ENCODE measurements around the gene BLNK.

Gene BLNK

GRCh38 chr10:96250349-96250748 lies 21.0 kb downstream of the BLNK start:
- H2AFZ ChIP-seq (ENCODE audit: low read depth, low read length): no peak overlapping the region
- peaks cover 94% of the 10 kb centered on the region for H4K20me1 ChIP-seq (ENCODE audit: insufficient read depth, low read length)
- H3K4me2 ChIP-seq (ENCODE audit: low read length): no peak overlapping the region
- no peaks in the 10 kb centered on the region for H3K9me3 ChIP-seq (ENCODE audit: insufficient read depth, low read length)
- H3K27ac ChIP-seq (ENCODE audit: low read length): peak overlapping the region; percentile 14; the same call in 1 of the 2 replicates
- no peak overlapping the region for H3K4me3 ChIP-seq (ENCODE audit: low read length)
- no peak overlapping the region for H3K9ac ChIP-seq (ENCODE audit: low read length)
- peaks cover 53% of the 10 kb centered on the region for H3K36me3 ChIP-seq (replicated peaks; ENCODE audit: low read depth, low read length)
- TF ChIP-seq EZH2phosphoT487 (IDR thresholded peaks at IDR 0.05; ENCODE audit: low read depth) (no peak), CTCF (IDR thresholded peaks at IDR 0.05; ENCODE audit: low read depth, low read length) (no peak)
- no peaks in the 10 kb centered on the region for H3K27me3 ChIP-seq (ENCODE audit: low read depth, low read length)
- H3K4me1 ChIP-seq (ENCODE audit: low read length): peaks cover 44% of the 10 kb centered on the region
- peaks cover 99% of the 10 kb centered on the region for H3K79me2 ChIP-seq (ENCODE audit: low read length)

- no peaks in the 10 kb centered on the region for H3K9me3 ChIP-seq (ENCODE audit: insufficient read depth, low read length)
- H3K27me3 ChIP-seq (ENCODE audit: low read depth, low read length): no peaks in the 10 kb centered on the region
- TF ChIP-seq EZH2phosphoT487 (IDR thresholded peaks at IDR 0.05; ENCODE audit: low read depth) (no peak), CTCF (IDR thresholded peaks at IDR 0.05; ENCODE audit: low read depth, low read length) (no peak)
- no peak overlapping the region for H2AFZ ChIP-seq (ENCODE audit: low read depth, low read length)
- peaks cover 99% of the 10 kb centered on the region for H3K79me2 ChIP-seq (ENCODE audit: low read length)
- no peak overlapping the region for H3K4me3 ChIP-seq (ENCODE audit: low read length)
- H3K4me2 ChIP-seq (ENCODE audit: low read length): no peak overlapping the region
- no peak overlapping the region for H3K9ac ChIP-seq (ENCODE audit: low read length)
- H4K20me1 ChIP-seq (ENCODE audit: insufficient read depth, low read length): peaks cover 95% of the 10 kb centered on the region
- H3K4me1 ChIP-seq (ENCODE audit: low read length): peaks cover 55% of the 10 kb centered on the region
- peaks cover 53% of the 10 kb centered on the region for H3K36me3 ChIP-seq (replicated peaks; ENCODE audit: low read depth, low read length)
- no peak overlapping the region for H3K27ac ChIP-seq (ENCODE audit: low read length)
These were observed 22.1 kb downstream of the BLNK start for GRCh38 chr10:96249264-96249663.

- Histone ChIP-seq H3K36me3 (replicated peaks; ENCODE audit: low read depth, low read length) (peaks cover 70% of the 10 kb centered on the region), H3K9ac (ENCODE audit: low read length) (no peak overlapping the region), H3K4me2 (ENCODE audit: low read length) (peak overlapping the region; percentile 38), H3K4me1 (ENCODE audit: low read length) (peaks cover 42% of the 10 kb centered on the region), H2AFZ (ENCODE audit: low read depth, low read length) (no peak overlapping the region), H3K9me3 (ENCODE audit: insufficient read depth, low read length) (no peaks in the 10 kb centered on the region), H4K20me1 (ENCODE audit: insufficient read depth, low read length) (peaks cover 95% of the 10 kb centered on the region), H3K27ac (ENCODE audit: low read length) (peak overlapping the region; percentile 51), H3K79me2 (ENCODE audit: low read length) (peaks cover 100% of the 10 kb centered on the region), H3K4me3 (ENCODE audit: low read length) (no peak overlapping the region), H3K27me3 (ENCODE audit: low read depth, low read length) (no peaks in the 10 kb centered on the region)
- TF ChIP-seq EZH2phosphoT487 (IDR thresholded peaks at IDR 0.05; ENCODE audit: low read depth) (no peak), CTCF (IDR thresholded peaks at IDR 0.05; ENCODE audit: low read depth, low read length) (no peak)
These were observed 27.0 kb downstream of the BLNK start for GRCh38 chr10:96244354-96244753.

- Histone ChIP-seq H3K79me2 (ENCODE audit: low read length) (peaks cover 100% of the 10 kb centered on the region), H3K27ac (ENCODE audit: low read length) (no peak overlapping the region), H3K9me3 (ENCODE audit: insufficient read depth, low read length) (no peaks in the 10 kb centered on the region), H3K27me3 (ENCODE audit: low read depth, low read length) (no peaks in the 10 kb centered on the region), H2AFZ (ENCODE audit: low read depth, low read length) (no peak overlapping the region), H4K20me1 (ENCODE audit: insufficient read depth, low read length) (peaks cover 95% of the 10 kb centered on the region), H3K4me1 (ENCODE audit: low read length) (peaks cover 32% of the 10 kb centered on the region), H3K36me3 (replicated peaks; ENCODE audit: low read depth, low read length) (peaks cover 74% of the 10 kb centered on the region), H3K9ac (ENCODE audit: low read length) (no peak overlapping the region), H3K4me2 (ENCODE audit: low read length) (no peak overlapping the region), H3K4me3 (ENCODE audit: low read length) (no peak overlapping the region)
- TF ChIP-seq EZH2phosphoT487 (IDR thresholded peaks at IDR 0.05; ENCODE audit: low read depth) (no peak), CTCF (IDR thresholded peaks at IDR 0.05; ENCODE audit: low read depth, low read length) (no peak)
These were observed 28.1 kb downstream of the BLNK start for GRCh38 chr10:96243296-96243695.
